NCI-H2227 (cell line): ENCODE data around the gene SLC39A11.
A peak's percentile ranks its signal among the peaks of the same experiment; 100 is the strongest.
"Not testable (repeated sequence)": the region's sequence is repeated elsewhere in the genome, so short reads cannot be mapped to it uniquely, and the experiment has no call there.

ENCODE experiments used
- DNase-seq: peaks from one replicate; lab custom pipeline; 2025; ENCODE audit not compliant: unreplicated experiment; lab: John Stamatoyannopoulos, UW

The SLC39A11 gene

GRCh38 chr17:72846399-72846798 lies 246.1 kb downstream of the SLC39A11 start:
- no peak for DNase-seq

DNA sequence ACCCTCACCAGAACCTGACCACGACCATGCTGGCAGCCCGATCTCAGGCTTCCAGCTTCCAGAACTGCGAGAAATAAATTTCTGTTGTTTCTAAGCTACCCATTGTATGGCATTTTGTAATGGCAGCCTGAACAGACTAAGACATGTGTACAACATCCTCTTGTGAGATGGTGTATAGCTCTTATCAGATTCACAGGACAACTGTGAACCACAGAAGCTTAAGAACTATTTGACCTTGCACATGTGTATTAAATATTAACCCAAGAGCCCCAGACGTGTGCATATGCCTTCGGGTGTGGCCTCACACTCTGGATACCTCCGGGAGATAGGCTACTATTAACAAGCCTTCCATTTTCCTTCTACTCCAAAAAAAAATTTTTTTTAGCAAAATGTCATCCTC lies 248.9 kb downstream of the SLC39A11 start:
- DNase-seq: no peak

GRCh38 chr17:72840019-72840418 lies 252.5 kb downstream of the SLC39A11 start:
- DNase-seq: no peak

GRCh38 chr17:72839131-72839725 lies 253.3 kb downstream of the SLC39A11 start:
- no peak for DNase-seq

- DNase-seq: no peak
These were observed 253.9 kb downstream of the SLC39A11 start for GRCh38 chr17:72838581-72838980.

DNA sequence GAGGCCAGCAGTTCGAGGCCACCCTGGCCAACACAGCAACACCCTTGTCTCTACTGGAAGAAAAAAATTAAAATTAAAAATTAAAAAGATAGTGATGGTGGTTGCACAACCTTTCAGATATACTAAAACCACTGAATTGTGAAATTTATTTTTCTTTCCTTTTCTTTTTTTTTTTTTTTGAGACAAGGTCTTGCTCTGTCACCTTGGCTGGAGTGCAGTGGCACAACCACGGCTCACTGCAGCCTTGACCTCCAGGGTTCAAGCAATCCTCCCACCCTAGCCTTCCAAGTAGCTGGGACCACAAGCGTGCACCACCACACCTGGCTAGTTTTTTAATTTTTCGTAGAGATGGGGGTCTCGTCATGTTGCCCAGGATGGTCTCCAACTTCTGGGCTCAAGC lies 254.4 kb downstream of the SLC39A11 start:
- no peak for DNase-seq

- DNase-seq: no peak
These were observed 255.2 kb downstream of the SLC39A11 start for GRCh38 chr17:72837335-72837734.

GRCh38 chr17:72833128-72833765 lies 259.2 kb downstream of the SLC39A11 start:
- DNase-seq: no peak

GRCh38 chr17:72832306-72832705 lies 260.2 kb downstream of the SLC39A11 start:
- no peak for DNase-seq

DNA sequence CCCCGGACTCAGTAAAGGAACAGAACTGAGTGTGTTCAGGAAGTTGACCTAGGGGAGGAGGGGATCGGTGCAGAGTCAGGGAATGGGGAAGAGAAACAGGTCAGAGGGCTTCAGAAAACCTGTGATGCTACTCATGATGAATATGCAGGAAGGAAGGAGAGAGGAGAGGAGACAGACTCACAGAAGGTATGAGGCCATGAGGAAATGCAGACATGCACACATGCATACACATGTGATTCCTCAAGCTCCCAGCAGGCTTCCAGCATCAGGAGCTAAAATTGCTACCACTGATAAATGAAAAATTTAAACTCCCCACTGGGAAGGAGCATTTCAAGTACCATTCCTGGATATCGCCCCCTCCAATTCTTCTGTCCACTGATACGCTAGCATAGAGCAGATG lies 262.6 kb downstream of the SLC39A11 start:
- peak; percentile 40 for DNase-seq

- no peak for DNase-seq
These were observed 265.9 kb downstream of the SLC39A11 start for GRCh38 chr17:72826602-72827001.

- DNase-seq: not testable (repeated sequence)
These were observed 266.4 kb downstream of the SLC39A11 start for GRCh38 chr17:72826059-72826458.

DNA sequence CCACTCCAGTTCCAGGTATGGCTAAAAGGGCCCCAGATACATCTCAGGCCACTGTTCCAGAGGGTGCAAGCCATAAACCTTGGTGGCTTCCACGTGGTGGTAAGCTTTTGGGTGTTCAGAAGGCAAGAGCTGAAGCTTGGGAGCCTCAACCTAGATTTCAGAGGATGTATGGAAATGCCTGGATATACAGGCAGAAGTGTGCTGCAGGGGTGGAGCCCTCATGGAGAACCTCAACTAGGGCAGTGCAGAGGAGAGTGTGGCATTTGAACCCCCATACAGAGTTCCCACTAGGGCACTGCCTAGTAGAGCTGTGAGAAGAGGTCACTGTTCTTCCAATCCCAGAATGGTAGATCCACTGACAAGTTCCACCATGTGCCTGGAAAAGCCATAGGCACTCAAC lies 267.3 kb downstream of the SLC39A11 start:
- DNase-seq: no peak

DNA sequence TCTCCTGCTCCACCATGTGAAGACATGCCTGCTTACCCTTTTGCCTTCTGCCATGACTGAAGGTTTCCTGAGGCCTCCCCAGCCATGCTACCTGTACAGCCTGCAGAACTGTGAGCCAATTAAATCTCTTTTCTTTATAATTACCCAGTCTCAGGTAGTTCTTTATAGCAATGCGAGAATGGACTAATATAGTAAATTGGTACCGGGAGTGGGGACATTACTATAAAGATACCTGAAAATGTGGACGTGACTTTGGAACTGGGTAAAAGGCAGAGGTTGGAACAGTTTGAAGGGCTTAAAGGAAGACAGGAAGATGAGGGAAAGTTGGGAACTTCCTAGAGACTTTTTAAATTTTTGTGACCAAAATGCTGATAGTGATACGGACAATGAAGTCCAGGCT lies 268.2 kb downstream of the SLC39A11 start:
- not testable (repeated sequence) for DNase-seq

DNA sequence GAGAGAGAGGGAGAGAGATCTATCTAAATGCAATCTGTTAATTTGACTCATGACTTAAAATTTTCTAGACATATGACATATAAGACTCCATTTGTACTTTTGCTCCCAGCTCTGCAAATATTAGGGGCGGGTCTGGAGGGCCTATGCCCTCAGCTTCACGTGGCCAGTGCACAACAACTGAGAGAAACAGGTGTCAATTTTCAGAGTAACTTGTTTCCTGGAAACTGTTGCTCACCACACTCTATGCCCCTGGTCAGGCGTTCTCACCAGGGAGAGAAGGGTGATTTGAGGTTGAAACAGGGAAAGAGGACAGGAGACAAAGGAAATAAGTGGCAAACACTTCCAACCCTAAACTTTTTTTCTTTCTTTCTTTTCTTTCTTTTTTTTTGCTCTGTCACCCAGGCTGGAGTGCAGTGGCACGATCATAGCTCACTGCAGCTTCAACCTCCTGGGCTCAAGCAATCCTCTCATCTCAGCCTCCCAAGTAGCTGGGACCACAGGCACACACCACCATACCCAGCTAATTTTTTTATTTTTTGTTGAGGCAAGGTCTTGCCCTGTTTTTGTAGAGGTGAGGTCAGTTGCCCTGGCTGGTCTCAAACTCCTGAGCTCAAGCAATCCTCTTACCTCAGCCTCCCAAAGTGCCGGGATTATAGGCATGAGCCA lies 270.0 kb downstream of the SLC39A11 start:
- DNase-seq: no peak

DNA sequence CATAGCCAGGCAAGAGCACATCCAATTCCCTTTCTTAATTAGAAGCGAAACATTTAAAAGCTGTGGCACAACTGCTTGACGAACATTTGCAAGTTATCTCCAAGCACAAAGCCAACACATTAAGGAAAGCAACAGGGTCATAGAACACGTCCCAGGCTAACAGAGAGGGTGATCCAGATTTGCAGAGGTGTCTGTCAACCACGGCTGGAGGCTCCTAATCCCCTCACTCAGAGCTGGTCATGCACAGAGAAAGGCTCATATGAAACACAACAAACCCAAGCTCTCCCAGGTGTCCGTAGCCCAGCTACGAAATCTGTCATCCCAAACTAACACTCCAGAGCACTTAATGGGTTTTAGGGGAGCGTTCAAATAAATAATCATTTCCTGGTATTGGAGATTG lies 276.1 kb downstream of the SLC39A11 start:
- no peak for DNase-seq

DNA sequence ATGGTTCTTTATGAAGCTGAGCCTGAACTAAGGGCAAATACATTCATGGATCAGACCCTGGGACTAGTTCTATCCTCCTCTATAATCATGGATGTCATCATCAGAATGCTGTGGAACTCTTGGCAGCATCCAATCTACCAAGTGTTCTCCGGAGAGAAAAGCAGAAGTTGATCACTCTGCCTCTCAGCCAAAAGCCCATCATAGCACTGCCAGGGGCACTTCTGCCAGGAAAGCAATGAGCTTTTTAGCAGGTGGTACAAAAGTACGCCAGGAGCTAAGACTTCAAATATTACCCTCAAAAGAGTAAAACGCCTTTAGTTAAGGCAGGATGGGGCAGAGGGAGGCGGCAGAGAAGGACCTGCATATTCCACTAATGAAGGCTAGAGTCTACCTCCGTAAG lies 279.0 kb downstream of the SLC39A11 start:
- DNase-seq: no peak

GRCh38 chr17:72812823-72813222 lies 279.7 kb downstream of the SLC39A11 start:
- no peak for DNase-seq

DNA sequence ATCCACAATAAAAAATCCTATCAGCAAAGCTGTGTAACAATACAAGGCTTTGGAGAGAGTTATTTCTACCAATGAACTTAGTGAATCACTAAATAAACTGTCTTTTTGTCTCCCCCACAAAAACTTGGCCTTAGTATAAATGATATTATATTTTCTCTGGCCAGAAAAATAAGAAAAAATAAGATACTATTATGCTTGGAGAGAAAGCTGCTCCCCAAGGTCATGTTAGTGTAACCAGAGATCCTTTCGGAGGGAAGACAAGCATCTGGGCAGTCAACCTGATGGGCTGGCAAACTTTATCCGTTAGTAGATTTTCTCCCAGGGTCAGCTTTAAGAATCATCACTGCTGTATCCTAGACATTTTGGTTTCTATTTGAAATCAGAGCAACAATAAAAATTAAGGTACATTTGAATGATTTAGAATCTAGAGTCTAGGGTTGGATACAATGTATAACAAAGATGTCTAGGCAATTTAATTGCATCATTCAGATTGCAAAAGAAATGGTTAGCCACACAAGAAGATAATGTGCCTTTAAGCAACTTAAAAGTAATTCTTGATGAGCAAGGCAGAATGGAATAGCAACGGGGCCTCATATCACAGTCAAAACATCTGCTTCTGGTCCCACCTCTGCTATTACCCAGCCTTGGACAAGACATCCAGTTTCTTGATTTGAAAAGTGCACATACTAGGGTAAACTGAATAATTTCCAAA lies 280.4 kb downstream of the SLC39A11 start:
- no peak for DNase-seq

- no peak for DNase-seq
These were observed 281.4 kb downstream of the SLC39A11 start for GRCh38 chr17:72810991-72811508.

- DNase-seq: no peak
These were observed 286.5 kb downstream of the SLC39A11 start for GRCh38 chr17:72806011-72806410.
